HepG2 (cell line): ENCODE measurements around the gene RAB33B. TPM values are rescaled to one million over a fixed set of nuclear protein-coding genes. Genes with fewer than 3 reads are reported as not detected.

ENCODE experiments used
- AHR ChIP-seq: IDR thresholded peaks from 2 replicates; pipeline ENCODE4 v1.6.1; 2018; ENCODE audit warnings: missing genetic modification reagents, missing compliant biosample characterization
- ARID2 ChIP-seq: sonication (generic); formaldehyde crosslinking; IDR thresholded peaks from 2 replicates; pipeline ENCODE4 v1.8.1; 2022; ENCODE audit warnings: mild to moderate bottlenecking, missing genetic modification reagents, borderline replicate concordance
- BORCS8-MEF2B ChIP-seq: sonication (generic); formaldehyde crosslinking; IDR thresholded peaks from 2 replicates; pipeline ENCODE4 v1.8.0; 2022; ENCODE audit warnings: mild to moderate bottlenecking, missing genetic modification reagents
- CBFB ChIP-seq: sonication (generic); formaldehyde crosslinking; IDR thresholded peaks from 2 replicates; pipeline ENCODE4 v1.4.0; 2020; ENCODE audit warnings: missing genetic modification reagents
- FOXC1 ChIP-seq: sonication (generic); formaldehyde crosslinking; IDR thresholded peaks from 2 replicates; pipeline ENCODE4 v1.8.0; 2022; ENCODE audit warnings: mild to moderate bottlenecking, missing genetic modification reagents, borderline replicate concordance
- POLR2AphosphoS5 ChIP-seq: IDR thresholded peaks from 2 replicates; pipeline ENCODE4 v1.6.1; 2012; ENCODE audit warnings: low read depth, low read length
- RBFOX2 ChIP-seq: fragments of 200-400 bp; formaldehyde crosslinking; IDR thresholded peaks from 2 replicates; pipeline ENCODE4 v1.6.1; 2017; ENCODE audit warnings: low read depth, mild to moderate bottlenecking, low read length
- SIX4 ChIP-seq: sonication (generic); formaldehyde crosslinking; IDR thresholded peaks from 2 replicates; pipeline ENCODE4 v1.4.0; 2020; ENCODE audit warnings: missing genetic modification reagents
- SMAD3 ChIP-seq: sonication (generic); formaldehyde crosslinking; IDR thresholded peaks from 2 replicates; pipeline ENCODE4 v1.4.0; 2020; ENCODE audit warnings: missing genetic modification reagents
- ZFP82 ChIP-seq: sonication (generic); formaldehyde crosslinking; IDR thresholded peaks from 2 replicates; pipeline ENCODE4 v1.5.1; 2020; ENCODE audit warnings: mild to moderate bottlenecking, missing genetic modification reagents, borderline replicate concordance
- ZNF382 ChIP-seq: sonication (generic); formaldehyde crosslinking; IDR thresholded peaks from 2 replicates; pipeline ENCODE4 v1.5.0; 2020; ENCODE audit warnings: missing genetic modification reagents, mild to moderate bottlenecking, borderline replicate concordance
- ZNF496 ChIP-seq: sonication (generic); formaldehyde crosslinking; IDR thresholded peaks from 2 replicates; pipeline ENCODE4 v1.8.1; 2023; ENCODE audit warnings: mild to moderate bottlenecking, moderate library complexity, missing genetic modification reagents; ENCODE audit not compliant: insufficient replicate concordance
- polyA plus RNA-seq, 8 experiments: library from polyadenylated mRNA; depleted of rRNA in 3 of 8; stranded (reverse) in 7 of 8; unstranded in 1 of 8; fragments of >200 nt; fragmentation: Illumina TruSeq in 4 of 8; extraction: Trizol in 4 of 8; gene quantifications; 2 replicates each; pipeline versions ENCODE4 v1.2.1 to v1.2.3, GENCODE V29; 2011 to 2016; ENCODE audit warnings: low read depth in 4 of 8, missing spikeins in 1 of 8, mixed read lengths in 1 of 8; ENCODE audit not compliant: insufficient read depth in 1 of 8
- total RNA-seq, 5 experiments: library from RNA; depleted of rRNA; stranded (reverse); fragments of >200 nt; fragmentation: Illumina TruSeq; extraction: Trizol; gene quantifications; 2 replicates each; pipeline ENCODE4 v1.2.3, GENCODE V29; 2016; ENCODE audit warnings: low read depth in 1 of 5
- TF ChIP-seq, protein P1 (sequence below): sonication (generic); formaldehyde crosslinking; IDR thresholded peaks from 2 replicates; pipeline ENCODE4 v1.4.0; 2020; ENCODE audit warnings: missing genetic modification reagents
- TF ChIP-seq, protein P2 (sequence below): sonication (generic); formaldehyde crosslinking; IDR thresholded peaks from 2 replicates; pipeline ENCODE4 v1.4.0; 2020; ENCODE audit warnings: missing genetic modification reagents

The RAB33B gene
- total and polyA plus RNA-seq, 2 of the 13 experiments (the other 11 are each of a cell fraction or from before 2014, with no cell fraction given) = 7.6 to 8.1 TPM

- TF ChIP-seq, protein P1, sequence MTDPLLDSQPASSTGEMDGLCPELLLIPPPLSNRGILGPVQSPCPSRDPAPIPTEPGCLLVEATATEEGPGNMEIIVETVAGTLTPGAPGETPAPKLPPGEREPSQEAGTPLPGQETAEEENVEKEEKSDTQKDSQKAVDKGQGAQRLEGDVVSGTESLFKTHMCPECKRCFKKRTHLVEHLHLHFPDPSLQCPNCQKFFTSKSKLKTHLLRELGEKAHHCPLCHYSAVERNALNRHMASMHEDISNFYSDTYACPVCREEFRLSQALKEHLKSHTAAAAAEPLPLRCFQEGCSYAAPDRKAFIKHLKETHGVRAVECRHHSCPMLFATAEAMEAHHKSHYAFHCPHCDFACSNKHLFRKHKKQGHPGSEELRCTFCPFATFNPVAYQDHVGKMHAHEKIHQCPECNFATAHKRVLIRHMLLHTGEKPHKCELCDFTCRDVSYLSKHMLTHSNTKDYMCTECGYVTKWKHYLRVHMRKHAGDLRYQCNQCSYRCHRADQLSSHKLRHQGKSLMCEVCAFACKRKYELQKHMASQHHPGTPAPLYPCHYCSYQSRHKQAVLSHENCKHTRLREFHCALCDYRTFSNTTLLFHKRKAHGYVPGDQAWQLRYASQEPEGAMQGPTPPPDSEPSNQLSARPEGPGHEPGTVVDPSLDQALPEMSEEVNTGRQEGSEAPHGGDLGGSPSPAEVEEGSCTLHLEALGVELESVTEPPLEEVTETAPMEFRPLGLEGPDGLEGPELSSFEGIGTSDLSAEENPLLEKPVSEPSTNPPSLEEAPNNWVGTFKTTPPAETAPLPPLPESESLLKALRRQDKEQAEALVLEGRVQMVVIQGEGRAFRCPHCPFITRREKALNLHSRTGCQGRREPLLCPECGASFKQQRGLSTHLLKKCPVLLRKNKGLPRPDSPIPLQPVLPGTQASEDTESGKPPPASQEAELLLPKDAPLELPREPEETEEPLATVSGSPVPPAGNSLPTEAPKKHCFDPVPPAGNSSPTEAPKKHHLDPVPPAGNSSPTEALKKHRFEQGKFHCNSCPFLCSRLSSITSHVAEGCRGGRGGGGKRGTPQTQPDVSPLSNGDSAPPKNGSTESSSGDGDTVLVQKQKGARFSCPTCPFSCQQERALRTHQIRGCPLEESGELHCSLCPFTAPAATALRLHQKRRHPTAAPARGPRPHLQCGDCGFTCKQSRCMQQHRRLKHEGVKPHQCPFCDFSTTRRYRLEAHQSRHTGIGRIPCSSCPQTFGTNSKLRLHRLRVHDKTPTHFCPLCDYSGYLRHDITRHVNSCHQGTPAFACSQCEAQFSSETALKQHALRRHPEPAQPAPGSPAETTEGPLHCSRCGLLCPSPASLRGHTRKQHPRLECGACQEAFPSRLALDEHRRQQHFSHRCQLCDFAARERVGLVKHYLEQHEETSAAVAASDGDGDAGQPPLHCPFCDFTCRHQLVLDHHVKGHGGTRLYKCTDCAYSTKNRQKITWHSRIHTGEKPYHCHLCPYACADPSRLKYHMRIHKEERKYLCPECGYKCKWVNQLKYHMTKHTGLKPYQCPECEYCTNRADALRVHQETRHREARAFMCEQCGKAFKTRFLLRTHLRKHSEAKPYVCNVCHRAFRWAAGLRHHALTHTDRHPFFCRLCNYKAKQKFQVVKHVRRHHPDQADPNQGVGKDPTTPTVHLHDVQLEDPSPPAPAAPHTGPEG (CRISPR knock-in tag) = peak; percentile 15; the same call in 1 of the 2 replicates
- peak; percentile 41; the same call in 1 of the 2 replicates for TF ChIP-seq AHR (CRISPR knock-in tag)
- TF ChIP-seq FOXC1 = peak; percentile 83; the same call in 1 of the 2 replicates
- 0 out of 2 replicates have a peak, but pooled peaks have one; percentile 14 for TF ChIP-seq ZFP82 (CRISPR knock-in tag)
- peak; percentile 79 for TF ChIP-seq ARID2 (CRISPR knock-in tag)
- TF ChIP-seq, protein P2, sequence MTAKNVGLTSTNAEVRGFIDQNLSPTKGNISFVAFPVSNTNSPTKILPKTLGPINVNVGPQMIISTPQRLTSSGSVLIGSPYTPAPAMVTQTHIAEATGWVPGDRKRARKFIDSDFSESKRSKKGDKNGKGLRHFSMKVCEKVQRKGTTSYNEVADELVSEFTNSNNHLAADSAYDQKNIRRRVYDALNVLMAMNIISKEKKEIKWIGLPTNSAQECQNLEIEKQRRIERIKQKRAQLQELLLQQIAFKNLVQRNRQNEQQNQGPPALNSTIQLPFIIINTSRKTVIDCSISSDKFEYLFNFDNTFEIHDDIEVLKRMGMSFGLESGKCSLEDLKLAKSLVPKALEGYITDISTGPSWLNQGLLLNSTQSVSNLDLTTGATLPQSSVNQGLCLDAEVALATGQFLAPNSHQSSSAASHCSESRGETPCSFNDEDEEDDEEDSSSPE (CRISPR knock-in tag) = peak; percentile 94
- no peak for TF ChIP-seq CBFB (CRISPR knock-in tag)
- TF ChIP-seq SIX4 (CRISPR knock-in tag) = no peak
- TF ChIP-seq SMAD3 (CRISPR knock-in tag) = no peak
- no peak for TF ChIP-seq ZNF382 (CRISPR knock-in tag)
- TF ChIP-seq POLR2AphosphoS5 = peak; percentile 73
- TF ChIP-seq ZNF496 = no peak
- TF ChIP-seq BORCS8-MEF2B = peak; percentile 77
- TF ChIP-seq RBFOX2 = peak; percentile 97
These were observed 380 bp upstream of the RAB33B start (continued) for GRCh38 chr4:139453371-139454110.
